ENCODE data around the gene MYLK.

GRCh38 chr3:123773681-123774431 is 110.3 kb downstream of the MYLK start:
- no peak for TF ChIP-seq SIN3A (IDR thresholded peaks at IDR 0.05; ENCODE audit: borderline replicate concordance, insufficient read depth, low read length)
- no peak for TF ChIP-seq REST (IDR thresholded peaks at IDR 0.05; ENCODE audit: insufficient read depth in 1 of 2, low read depth in 2 of 2, low read length in 2 of 2)
- no peak for TF ChIP-seq POLR2AphosphoS5 (IDR thresholded peaks at IDR 0.05; ENCODE audit: low read depth, low read length)
- TF ChIP-seq TAF1 (IDR thresholded peaks at IDR 0.05; ENCODE audit: borderline replicate concordance, insufficient read depth, low read length), result no peak

Measured in PFSK-1 (cell line).